ENCODE data around the gene ACER2.

DNA sequence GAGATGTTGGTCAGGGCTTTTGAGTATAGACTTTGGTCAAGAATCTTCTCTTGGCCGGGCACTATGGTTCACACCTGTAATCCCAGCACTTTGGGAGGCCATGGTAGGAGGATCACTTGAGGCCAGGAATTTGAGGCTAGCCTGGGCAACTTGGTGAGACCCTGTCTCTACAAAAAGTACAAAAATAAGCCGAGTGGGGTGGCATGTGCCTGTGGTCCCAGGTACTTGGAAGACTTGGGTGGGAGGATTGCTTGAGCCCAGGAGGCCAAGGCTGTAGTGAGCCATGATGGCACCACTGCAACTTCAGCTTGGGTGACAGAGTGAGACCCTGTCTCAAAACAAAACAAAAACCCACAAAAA lies 57.5 kb downstream of the ACER2 start:
- TF ChIP-seq, protein P1, sequence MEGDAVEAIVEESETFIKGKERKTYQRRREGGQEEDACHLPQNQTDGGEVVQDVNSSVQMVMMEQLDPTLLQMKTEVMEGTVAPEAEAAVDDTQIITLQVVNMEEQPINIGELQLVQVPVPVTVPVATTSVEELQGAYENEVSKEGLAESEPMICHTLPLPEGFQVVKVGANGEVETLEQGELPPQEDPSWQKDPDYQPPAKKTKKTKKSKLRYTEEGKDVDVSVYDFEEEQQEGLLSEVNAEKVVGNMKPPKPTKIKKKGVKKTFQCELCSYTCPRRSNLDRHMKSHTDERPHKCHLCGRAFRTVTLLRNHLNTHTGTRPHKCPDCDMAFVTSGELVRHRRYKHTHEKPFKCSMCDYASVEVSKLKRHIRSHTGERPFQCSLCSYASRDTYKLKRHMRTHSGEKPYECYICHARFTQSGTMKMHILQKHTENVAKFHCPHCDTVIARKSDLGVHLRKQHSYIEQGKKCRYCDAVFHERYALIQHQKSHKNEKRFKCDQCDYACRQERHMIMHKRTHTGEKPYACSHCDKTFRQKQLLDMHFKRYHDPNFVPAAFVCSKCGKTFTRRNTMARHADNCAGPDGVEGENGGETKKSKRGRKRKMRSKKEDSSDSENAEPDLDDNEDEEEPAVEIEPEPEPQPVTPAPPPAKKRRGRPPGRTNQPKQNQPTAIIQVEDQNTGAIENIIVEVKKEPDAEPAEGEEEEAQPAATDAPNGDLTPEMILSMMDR (IDR thresholded peaks at IDR 0.05 in 4 of 5, conservative IDR thresholded peaks at IDR 0.05 in 1 of 5), result no peak
- no peak for TF ChIP-seq POLR2A (IDR thresholded peaks at IDR 0.05)

Data from gastrocnemius medialis (tissue), 4 donors.